ENCODE measurements around the gene DYNLT4.
A peak's percentile ranks its signal among the peaks of the same experiment; 100 is the strongest.
"Not testable (repeated sequence)": the region's sequence is repeated elsewhere in the genome, so short reads cannot be mapped to it uniquely, and the experiment has no call there.

Gene DYNLT4

DNA sequence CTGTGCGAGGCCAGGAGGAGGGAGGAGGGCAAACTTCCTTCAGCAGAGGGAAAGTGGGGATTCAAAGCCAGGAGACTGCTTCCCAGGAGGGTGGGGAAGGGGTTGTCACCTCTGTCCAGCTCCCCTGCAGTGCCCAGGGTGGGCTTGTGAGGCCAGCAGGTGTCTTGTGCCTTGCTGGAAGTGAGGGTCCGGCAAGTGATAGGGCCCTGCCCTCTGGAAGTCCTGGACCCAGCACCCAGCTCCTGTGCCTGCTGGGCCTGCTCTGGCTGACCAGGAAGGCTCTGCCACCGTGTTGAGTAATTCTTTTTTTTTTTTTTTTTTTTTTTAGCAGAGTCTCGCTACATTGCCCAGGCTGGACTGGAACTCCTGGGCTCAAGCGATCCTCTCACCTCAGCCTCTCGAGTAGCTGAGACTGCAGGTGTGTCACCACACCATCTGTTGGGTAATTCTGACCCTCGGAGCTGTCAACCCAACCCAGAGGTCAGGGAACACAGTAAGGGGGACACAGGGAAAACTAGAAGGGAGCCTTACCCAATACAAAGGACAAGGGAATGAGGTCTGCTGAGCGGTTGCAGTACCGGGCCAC lies 20.2 kb downstream of the DYNLT4 start:
- DNase-seq = no peak

DNA sequence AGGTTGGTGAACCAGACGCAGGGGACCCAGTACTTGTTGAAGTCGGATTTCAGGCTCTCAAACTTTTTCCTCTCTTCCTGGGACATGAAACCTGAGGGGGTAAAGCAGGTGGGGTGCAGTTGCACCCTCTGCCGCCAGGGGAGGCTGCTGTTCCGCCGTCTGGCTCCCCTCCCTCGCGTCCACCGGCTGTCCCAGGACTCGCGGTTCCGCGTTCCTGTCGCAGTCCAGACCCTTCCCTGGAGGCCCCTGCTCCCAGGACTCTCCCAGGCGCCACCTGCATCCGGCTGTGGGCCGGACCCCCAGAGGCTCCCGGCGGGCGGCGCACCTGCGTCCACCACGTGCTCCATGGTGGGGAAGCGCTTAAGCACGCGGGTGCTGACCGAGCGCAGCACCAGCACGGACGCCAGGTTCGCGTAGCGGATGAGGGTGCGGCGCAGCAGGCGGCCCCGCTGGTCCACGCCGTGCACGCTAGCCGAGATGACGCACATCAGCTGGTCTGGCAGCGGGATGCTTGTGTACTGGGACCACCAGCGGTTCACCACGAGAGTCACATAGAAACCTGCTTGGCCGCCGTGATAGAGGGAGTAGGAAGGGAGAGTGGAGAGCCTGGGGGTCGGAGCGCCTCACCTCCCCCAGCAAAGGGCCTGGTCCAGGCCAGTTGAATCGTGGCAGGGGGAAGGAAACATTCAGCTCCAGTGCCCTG lies 20.9 kb downstream of the DYNLT4 start:
- DNase-seq = no peak

DNA sequence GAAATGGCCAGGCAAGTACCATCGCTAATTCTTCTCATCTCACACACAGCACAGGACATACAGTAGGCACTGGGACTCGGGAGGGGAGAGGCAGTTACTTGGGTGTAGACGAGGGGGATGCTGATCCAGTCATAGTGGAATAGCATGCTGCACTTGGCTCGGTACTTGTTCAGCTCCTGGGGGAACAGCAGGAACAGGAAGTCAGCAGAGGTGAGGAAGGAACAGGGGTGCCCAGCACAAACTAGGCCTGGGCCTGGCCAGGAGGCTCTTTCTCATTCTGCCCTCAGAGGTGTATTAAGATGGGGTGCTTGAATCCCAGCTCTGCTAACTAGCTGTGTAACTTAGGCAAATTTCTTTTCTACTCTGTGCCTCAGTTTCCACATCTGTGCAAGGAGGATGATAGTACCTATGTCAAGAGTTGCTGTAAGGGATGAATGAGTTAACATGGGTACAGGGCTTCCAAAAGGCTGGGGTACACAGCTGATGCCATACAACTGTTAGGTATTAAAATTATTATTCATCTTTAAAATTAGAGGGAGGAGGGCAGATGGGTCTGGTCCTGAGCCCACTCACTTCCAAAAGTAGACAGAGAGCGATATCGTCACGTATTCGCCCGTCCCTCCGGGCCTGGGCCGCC lies 21.5 kb downstream of the DYNLT4 start:
- DNase-seq = no peak

DNA sequence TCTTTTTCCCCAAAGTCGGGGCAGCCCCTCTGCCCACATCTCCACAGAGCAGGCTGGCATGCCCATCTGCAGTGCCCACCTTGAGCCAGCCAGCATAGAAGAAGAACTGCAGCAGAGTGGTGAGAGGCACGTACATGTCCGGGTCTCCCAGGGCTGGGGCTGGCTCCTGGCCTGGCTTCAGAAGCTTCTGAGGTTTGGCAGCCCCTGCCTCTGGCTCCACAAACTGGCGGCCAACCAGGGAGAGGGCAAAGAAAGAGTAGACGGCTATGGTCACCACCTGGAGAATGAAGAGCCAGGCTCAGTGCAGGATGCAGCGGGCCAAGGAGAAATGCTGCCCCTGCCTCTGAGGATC lies 22.1 kb downstream of the DYNLT4 start:
- DNase-seq = no peak

DNA sequence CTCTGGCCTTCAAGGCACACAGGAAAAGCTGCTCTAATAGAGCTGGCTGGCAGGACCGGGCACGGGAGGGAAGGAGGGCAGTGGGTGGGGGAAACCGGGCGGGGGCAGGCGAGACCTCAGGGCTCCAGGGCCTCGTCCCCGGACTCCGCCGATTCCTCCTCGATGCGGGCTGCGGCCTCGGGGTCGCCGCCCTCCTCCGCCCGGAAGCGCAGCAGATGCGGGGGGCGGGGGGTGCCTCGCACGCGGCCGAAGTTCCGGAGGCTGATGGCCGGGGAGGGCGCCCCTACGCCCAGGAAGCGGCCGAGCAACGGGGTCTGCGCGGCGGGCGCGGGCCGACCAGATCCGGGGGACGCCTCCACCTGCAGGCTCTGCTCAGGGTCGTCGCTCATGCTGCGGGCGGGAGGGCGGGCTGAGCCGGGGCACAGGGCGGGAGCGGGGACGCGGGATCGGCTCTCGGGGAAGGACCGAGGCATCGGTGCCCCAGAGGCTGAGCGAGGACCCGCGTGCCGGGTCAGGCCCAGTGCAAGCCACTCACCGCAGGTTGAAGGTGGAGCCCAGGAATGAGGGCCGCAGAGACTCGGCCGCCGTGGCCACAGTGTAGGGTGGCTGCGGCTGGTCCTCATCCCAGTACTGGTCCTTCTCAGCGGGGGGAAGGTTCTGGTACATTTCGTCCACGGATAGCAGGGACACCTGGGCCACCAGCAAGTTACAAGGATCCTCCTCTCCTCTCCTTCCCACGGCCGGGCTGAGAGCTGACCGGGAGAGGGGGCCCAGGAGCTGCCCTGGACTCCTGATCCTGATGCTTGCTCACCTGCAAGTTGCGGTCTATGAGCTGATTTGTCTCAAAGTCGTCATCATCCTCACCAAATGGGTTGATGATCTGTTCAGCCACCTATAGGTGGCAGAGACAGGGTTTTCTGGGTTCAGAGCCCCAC lies 22.8 kb downstream of the DYNLT4 start:
- no peak for DNase-seq

DNA sequence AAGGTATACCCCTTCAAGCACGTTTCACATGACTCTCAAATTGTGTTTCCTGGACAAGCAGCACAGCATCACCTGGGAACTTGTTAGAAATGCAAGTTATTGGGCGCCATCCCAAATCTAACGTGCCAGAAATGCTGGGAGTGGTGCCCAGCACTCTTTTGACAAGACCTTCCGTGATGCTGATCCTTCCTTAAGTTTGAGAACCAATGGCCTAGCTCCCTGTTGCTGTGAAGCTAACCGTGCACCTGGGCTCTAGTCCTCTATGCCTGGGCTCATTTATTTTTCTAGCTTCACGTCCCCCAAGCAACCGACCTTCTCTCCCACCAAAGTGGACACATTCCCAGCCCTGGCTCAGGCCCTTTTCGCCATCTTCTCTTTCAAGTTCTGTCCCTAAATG lies 23.5 kb downstream of the DYNLT4 start:
- no peak for DNase-seq

DNA sequence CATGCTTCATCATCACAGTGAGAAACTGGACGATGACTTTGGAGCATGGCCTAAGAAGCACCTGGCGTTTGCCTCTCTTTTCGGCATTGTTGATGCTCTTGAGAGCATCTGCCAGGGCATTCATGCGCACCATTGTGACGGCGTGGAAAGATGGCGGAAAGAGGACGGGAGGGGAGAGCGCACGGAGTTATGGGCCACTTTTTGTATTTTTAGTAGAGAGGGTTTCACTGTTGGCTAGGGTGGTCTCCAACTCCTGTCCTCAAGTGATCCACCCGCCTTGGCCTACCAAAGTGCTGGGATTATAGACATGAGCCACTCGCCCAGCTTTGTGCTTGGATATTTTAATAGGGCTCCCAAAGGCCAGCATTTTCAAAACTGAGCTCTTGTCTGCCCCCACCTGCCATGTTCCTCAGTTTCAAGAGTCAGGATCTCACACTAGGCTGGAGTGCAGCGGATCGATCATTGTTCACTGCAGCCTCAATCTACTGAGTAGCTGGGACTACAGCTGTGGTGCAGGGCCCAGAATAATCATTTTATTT lies 26.5 kb downstream of the DYNLT4 start:
- no peak for DNase-seq

DNA sequence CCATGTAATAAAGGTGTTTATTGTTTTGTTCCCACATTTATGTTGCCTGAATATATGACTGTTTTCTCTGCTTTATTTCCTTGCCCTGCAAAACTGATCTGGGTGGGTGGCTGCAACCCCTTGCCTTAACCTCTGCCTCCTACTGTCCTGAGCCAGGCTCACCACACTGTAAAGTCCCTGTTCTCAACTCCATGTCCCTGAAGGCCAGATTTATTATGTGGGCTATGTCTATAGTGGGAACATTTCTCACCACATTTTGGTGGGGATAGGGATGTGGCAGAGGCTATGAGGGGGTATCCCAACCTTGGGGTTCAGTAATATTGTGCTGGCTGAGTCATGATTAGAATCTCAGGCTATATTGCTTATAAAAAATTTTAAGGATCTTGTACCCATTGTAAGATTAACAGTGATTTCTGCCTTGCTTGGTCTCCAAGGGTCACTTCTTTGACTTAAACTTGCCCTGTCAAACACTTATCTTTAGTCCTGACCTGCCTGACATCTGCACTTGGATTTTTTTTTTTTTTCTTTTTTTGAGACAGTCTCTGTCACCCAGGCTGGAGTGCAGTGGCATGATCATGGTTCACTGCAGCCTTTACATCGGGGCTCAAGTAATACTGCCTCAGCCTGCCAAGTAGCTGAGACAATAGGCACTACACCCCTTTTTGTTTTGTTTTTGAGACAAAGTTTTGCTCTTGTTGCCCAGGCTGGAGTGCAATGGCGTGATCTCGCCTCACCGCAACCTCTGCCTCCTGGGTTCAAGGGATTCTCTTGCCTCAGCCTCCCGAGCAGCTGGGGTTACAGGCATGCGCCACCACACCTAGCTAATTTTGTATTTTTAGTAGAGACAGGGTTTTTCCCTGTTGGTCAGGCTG lies 28.2 kb downstream of the DYNLT4 start:
- no peak for DNase-seq

DNA sequence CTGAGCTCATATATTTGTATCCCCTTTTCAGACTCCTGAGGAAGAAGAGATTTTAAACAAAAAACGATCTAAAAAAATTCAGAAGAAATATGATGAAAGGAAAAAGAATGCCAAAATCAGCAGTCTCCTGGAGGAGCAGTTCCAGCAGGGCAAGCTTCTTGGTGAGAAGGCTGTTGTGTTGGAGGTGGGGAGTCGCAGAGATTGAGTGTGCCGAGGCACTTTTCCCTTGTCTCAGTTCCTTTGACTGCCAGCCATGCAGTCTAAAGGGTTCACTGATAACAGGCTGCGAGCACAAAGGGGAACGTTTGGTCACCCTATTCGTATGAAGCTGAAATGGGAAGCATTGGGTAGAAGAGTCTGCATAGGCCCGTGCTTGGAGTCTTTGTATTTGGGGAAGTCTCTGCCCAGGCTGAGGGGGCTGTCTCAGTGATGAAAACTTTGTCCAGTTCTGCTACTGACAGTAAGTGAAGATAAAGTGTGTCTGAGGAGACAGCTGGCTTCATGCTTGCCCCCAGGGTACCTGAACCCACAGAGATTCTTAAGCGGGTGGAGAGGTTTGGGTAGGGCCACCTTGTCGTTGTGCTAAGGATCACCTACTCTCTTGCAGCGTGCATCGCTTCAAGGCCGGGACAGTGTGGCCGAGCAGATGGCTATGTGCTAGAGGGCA lies 29.0 kb downstream of the DYNLT4 start:
- no peak for DNase-seq

DNA sequence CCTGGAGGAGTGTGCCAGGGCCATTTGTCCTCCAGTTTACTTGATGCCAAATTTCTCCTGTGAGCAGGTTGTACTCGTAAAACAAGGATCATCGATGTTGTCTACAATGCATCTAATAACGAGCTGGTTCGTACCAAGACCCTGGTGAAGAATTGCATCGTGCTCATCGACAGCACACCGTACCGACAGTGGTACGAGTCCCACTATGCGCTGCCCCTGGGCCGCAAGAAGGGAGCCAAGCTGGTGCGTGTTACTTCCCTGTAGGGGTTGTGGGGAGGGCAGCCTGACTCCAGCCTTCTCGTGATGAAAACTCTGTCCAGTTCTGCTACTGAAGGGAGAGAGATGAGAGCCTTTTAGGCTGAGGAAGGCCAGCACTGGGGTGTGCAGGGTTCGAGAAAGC lies 29.6 kb downstream of the DYNLT4 start:
- no peak for DNase-seq

DNA sequence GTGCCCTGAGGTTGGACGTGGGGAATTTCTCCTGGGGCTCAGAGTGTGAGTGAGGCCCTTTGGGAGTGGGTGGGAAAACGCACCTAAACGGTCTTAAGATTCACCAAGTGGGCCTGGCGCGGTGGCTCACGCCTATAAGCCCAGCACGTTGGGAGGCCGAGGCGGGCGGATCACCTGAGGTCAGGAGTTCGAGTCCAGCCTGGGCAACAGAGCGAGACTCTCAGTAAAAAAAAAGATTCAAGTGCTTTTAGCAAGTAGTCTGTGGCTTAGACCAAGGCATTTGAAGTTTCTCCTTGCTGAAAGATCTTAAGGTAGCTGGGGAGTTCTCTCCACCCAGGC lies 30.5 kb downstream of the DYNLT4 start:
- DNase-seq = no peak

DNA sequence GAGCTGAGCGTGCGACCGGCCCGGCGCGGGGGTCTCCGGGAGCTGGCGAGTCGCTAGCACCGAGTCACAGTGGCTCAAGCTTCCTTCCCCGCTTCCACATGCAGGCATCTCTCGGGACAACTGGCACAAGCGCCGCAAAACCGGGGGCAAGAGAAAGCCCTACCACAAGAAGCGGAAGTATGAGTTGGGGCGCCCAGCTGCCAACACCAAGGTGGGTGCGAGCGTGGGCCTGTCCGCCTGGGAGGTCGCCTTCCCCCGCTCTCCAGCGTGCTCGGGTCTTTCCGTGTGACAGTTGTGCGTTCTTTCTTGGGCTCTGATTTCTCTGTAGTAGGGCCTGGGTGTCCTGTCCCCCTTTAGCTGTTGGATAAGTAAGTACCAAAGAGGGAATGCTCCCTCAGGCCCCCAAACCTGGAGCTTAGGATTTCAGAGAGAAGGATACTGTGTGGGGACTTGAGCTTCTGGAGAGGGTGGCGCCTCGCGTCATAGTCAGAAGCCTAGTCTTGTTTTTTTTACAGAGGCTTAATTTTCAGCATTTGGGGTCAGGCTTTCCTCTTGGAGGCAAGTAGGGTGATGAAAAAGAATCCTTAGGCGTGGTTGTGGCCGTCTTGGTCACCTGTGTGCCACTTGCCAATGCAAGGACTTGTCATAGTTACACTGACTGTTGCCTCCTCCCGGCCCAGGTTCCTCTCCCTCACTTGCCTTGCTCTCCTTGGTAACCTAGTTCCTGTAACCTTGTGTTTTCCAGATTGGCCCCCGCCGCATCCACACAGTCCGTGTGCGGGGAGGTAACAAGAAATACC lies 31.0 kb downstream of the DYNLT4 start:
- DNase-seq = no peak

DNA sequence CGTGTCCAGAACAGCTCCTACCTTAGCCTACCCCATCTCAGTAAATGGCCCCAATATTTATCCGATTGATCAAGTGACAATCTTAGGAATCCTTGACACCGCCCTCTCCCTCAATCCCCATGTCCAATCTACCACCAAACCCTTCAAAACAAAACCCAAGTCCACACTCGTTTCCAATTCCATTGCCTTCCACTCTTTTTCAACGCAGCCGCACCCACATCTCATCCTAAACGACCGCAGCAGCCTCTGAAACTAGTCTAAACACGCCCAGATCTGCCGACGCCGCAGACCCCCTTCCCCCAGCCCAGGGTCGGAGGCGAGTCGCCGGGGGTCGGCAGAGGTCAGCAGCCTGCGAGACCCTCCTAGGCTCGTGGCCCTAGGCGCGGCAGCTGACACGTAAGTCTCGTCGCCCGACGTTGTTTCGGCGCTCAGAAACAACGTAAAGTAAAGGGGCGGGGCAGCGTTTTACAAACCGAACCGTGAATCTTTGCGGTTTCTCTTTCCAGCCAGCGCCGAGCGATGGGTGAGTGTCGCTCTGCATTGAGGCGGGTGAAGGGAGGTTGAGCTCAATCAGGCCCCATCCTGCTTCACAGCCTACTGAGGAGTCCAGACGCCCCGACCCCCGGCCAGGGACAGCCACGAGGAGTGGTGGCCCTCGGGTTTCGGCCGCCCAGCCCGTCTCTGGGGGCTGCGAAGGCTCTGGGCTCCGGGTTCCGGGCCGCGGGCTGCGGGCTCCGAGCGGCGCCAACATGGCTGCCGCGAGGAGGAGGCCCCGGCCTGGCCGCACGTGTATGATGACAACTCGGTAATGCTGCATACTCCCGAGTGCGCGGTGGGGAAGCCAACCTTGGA lies 31.8 kb downstream of the DYNLT4 start, which contains the start of gene RPS8:
Gene RPS8 (plus strand): TSS at position 463 of the 852 bp plus-strand sequence. CDS start 57 bp downstream, at position 520.
- peak in 1 of 2 experiments; percentile 73 for DNase-seq

DNA sequence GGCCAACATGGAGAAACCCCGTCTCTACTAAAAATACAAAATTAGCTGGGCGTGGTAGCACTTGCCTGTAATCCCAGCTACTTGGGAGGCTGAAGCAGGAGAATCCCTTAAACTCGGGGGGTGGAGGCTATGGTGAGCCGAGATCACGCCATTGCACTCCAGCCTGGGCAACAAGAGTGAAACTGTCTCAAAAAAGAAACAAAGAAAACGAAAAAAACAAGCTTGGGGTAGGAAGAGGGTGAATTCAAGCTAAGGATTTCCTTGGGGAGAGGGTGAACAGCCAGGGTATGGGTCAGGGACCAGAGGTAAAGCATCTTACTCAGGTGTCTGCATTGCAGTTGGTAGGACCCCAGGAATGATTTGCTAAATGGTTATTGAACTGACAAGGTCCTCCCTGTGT lies 40.7 kb downstream of the DYNLT4 start:
- not testable (repeated sequence) for DNase-seq

DNA sequence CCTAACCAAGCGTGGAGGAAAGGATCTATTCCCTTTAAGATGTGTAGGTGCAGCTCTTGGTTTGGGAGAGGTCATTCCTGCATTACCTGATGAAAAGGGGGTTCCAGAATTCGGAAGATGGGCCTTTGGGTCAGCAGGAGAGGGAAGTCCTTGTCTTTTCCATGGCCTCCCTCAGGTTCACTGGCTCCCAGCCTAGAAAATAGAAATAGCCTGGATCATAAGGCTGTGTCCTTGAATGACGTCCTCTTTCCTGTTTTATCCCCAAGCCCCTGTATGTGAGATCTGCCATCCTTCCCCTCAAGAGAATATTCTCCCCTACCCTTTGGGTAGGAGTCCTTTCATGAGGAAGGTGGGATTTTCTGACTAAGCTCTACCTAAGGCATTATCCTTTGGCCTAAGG lies 46.3 kb downstream of the DYNLT4 start:
- no peak for DNase-seq

DNA sequence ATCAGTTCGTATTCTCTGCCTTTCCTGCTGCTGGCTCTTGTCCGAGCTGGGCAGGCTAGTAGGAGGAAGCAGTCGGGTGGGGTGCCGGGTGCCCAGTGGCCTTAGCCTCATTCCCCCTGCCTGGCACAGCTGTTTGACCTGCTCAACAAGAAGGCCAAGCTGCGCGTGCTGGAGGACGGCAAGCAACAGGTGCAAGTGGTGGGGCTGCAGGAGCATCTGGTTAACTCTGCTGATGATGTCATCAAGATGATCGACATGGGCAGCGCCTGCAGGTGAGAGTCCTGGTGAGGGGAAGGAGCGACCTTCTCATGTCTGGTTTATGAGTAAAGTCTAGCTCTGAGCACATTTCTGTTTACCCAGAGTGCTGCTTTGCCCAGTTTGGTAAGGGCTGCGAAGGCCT lies 48.1 kb downstream of the DYNLT4 start:
- DNase-seq = no peak

DNA sequence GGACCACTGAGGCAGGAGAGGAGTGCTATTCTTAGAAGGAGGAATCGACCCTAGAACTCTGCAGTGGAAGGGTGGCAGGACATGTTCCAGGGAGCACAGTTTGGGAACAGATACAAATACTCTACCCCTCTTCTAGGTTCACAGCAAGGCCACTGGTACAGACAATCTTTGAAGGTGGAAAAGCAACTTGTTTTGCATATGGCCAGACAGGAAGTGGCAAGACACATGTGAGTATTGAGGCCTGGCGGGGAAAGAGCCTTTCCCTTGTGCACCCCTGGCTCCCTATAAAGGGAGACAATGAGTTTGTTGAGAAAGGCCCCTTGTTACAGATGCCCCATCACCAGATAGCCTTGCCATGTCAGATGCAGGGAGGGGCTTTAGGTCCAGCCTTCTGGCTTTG lies 49.7 kb downstream of the DYNLT4 start:
- no peak for DNase-seq

All from cerebellar nuclear complex (tissue), 1 donor.